HG03442 (cell line): ENCODE results near the gene UCHL3.
"Not testable (repeated sequence)": the region's sequence is repeated elsewhere in the genome, so short reads cannot be mapped to it uniquely, and the experiment has no call there.

Experiments used
- ATAC-seq: cut with Tn5 transposase; IDR thresholded peaks from one replicate; pipeline ENCODE4 v1.9.1; 2021; ENCODE audit warnings: mild to moderate bottlenecking, moderate library complexity; ENCODE audit not compliant: unreplicated experiment

UCHL3 gene

DNA sequence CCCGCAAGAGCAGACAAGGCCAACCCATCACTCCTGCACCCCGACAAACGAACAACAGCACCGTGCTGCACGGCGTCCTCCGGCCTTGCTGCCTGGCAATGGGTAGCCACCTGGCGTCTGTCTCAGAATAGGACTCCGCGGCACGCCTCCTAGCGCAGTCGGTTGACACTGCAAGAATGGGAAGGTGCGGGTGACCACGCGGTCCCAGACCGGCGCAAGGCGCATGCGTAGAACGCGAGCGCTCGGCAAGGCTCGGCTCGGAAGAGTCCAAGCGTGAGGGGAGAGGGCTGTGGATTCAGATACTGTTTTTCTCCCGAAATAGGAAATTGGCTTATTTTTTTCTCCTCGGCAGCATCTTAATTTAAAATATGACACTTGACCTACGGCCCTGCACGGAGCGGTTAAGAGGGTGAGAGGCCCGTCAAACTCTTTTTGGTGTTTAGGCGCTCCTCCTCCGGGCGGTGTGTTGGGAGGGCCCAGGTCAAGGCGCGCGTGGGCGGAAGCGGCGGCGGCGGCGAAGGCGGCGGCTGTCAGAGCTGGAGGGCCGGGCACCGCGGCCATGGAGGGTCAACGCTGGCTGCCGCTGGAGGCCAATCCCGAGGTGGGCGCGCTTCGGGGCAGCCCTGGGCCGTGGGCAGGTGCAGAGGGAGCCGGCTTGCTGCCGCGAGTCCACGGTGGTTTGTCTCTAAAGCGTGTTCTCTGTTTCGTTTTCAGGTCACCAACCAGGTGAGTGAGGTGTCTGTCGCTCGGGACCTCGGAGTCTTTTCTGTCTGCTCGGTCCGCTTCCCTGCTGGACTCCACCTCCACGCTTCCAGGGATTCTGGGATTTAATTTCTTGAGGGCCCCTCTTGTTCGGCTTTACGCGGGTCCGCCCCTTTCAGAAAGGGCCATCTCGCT is at the start of gene UCHL3:
UCHL3 (plus strand) TSS at position 530 of the 897 bp plus-strand sequence; CDS start at position 560, 30 bp downstream.
- ATAC-seq: peak; percentile 98

DNA sequence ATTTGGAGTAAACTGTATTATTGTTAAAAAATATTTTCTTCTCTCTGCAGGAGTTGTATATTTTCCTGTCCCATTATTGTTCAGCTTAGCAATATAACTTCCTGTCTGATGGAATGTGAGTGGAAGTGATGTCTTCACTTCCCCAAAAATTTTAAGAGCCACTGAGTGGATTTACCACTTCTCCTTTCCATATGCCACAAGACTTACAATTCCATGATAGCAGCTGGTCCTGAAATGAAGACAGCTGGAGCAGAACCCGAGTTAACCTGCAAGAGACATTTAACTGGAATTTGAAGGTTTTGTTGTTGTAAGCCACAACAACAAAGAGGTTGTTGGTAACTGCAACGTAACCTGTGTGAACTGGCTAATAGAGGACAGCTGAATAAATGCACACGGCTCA is 44.3 kb upstream of the UCHL3 start:
- ATAC-seq: peak; percentile 5

DNA sequence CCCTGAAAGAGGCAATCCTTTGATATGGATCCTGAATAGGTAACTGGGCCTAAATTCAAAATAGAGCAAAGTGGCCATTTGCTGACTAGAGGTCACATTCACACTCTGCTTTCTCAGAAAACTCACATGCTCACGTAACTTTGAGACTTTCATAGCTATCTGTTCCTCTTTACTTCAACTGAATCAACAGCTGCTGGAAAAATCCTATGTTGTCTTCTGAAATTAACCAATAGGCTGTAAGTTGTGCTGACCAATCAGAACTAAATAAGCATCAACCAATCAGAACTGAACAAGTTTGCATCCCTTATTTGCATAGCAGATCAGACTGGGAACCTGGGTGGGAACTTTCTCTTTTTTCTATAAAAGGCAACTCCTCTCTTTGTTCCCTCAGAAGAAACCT is 43.6 kb upstream of the UCHL3 start:
- ATAC-seq: no peak

DNA sequence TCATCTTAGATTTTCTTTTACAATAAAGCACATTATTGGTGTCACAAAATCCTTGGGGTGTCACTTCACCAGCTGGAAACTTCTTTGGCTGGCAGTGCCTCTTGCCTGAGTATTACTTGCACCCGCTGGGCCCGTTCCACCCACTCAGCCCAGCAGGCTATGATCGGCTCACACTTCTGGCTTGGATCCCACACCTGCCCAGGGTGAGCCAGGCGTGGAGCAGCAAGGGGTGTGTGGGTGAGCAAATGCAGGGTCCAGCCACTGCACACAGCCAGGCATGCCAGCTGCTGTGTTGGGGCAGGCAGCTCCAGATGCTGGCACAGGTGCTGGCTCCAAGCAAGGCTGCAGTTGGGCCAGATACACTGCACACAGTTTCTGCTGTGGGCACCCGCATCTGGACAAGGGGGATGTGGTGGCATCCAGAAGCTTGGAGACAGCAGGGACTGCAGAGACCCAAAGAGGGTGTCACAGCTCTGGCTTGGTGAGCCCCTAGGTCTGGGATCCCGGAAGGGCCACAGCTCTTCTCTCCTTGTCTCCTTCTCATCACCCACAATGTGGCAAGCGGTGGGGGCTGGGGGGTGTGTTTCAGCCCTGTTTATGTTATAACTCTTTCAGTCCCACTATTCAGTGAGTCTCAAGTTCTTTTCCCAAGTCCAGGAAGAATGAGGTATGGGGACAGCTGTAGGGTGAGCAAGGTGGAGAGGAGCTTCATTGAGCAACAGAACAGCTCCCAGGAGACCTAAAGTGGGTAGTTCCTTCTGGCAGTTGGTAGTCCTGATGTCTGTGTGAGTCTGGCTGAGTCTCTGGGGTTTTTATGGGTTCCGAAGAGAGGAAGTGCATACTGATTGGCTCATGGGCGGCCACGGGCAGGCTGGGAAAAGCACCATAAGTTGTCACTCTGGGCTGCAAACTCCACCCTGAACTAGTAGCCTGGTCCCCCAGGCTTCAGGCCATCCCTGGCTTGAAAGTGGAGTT is 42.3 kb upstream of the UCHL3 start:
- peak; percentile 28 for ATAC-seq

DNA sequence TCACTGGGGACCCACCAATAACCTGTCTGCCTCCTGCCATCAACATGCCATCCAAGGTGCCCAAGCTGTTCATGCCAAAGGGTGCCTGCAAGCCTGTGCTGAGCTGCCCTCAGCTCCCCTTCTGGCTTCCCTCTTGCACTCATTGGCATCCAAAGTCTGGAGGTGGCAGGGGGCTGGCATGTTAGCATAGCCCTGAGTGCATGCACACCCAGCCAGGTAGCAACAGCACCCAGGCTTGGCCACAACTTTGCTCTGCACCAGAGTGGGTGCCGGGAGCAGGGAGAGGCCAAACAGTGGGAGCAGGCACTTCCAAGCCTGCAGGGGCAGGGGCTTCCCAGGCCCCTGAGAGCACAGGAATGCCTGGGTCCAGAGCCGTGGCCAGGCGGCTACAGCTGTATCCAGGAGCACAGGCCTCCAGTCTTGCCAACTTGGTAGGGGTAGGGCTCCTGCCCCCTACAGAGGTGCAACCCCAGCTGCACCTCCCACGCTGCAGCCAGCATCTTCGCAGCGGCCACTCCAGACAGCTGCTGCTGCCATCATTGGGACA is 41.5 kb upstream of the UCHL3 start:
- no peak for ATAC-seq

DNA sequence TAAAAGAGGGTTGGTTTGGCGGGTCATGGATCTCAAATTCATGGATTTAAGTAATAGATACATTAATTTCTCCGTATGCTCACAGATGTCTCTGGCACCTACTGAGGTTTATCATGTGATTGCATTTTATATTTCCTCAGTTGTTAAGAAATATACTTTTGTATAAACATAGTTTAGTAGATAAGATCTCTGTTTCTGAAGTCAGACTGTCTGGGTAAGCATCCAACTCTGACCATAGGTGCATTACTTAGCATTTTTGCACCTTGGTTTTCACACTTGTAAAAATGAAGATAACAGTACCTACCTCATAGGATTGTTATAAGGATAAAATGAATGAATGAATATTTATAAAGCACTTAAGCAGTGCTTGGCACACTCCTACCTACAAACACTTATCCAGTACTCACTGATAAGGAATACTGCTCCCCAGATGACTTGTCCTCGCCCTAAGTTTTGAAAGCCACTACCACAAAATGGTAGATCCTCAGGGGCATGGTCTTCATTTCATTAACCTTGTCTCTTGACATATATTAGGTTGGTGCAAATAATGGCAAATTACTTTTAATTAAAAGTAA is 38.5 kb upstream of the UCHL3 start:
- ATAC-seq: no peak

DNA sequence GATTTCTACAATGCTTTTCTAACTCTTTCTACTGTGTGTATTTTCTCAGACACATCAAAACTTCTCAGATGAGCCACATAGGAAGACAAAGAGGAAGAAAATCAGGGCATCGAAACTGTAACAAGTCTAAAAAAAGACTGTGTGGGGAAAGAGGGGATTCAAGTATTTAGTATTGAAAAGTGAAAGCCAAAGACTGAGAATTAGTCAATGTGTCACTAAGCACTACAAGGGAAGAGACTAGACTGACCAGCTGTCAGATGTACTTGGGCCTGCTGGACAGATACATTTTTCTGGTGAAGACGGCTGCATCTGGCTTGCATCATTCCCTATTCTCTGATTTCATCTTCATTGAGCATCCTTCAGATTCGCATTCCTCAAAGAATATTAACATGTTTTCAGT is 37.3 kb upstream of the UCHL3 start:
- peak; percentile 90 for ATAC-seq

DNA sequence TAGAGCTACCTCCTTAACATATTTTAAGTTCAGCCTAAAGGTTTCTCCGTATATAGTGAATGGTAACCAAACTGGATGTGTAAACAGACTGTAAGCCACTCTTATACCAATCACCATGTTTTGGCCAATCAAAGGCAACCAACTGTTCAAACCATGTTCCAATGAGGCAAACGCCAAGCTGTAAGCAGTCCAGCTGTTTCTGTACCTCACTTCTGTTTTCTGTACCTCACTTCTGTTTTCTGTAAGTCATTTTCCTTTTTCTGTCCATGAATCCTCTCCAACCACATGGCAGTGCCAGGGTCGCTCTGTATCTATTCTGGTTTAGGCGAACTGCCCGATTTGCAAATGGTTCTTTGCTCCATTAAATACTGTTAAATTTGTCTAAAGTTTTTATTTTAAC is 36.3 kb upstream of the UCHL3 start:
- ATAC-seq: no peak

DNA sequence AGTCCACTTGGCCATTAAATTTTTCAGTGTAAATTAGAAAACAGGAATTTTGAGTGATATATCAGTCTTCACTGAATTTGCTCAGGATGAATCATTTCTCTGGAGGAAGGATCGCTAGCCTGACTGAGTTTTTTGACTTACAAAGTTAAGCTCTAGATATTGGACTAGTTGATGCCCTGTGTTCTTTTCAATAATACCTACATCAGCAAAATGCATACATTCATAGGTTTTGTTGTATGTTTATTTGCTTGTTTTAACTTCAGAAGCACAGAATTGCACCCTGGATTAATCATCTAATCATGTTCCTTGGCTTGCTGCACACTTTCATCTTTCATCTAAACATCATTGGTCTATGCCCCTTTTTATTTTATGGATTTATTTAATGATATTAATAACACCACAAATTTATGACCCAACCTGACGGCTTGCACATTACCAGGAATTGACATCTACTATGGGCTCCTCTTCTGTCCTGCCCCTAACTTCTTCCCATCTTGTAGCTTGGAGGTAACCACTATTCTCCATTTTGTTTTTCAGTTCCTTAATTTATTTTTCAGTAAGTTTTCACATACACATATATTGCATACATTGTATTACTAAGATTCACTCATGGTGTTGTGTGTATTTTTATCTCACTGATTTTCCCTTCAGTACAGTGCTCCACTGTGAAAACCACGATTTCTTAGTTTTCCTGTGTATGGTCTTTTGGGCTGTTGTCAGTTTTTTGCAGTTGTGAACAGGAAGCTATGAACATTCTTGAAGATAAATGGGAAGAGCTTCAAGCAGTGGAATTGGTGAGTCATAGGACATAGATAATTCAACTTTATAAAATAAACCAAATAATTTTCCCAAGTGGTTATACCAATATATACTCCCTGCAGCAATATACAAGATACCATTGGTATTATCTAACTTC is 35.3 kb upstream of the UCHL3 start:
- peak; percentile 26 for ATAC-seq

DNA sequence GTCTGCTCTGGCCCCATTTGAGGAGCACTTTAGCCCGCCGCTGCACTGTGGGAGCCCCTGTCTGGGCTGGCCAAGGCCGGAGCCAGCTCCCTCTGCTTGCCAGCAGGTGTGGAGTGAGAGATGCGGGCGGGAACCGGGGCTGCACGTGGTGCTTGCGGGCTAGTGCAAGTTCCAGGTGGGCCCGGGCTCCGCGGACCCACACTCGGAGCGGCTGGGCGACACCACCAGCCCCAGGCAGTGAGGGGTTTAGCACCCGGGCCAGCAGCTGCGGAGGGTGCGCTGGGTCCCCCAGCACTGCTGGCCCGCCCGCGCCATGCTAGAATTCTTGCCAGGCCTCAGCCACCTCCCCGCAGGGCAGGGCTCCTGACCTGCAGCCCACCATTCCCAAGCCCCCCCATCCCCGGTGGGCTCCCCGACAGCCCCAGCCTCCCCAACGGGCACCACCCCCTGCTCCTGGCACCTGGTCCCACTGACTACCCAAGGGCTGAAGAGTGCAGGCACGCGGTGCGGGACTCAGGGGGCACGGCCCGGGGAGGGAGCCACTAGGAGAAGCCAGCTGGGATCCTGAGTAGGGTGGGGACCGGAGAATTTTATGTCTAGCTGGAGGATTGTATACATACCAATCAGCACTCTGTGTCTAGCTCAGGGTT is 31.0 kb upstream of the UCHL3 start:
- no peak for ATAC-seq

DNA sequence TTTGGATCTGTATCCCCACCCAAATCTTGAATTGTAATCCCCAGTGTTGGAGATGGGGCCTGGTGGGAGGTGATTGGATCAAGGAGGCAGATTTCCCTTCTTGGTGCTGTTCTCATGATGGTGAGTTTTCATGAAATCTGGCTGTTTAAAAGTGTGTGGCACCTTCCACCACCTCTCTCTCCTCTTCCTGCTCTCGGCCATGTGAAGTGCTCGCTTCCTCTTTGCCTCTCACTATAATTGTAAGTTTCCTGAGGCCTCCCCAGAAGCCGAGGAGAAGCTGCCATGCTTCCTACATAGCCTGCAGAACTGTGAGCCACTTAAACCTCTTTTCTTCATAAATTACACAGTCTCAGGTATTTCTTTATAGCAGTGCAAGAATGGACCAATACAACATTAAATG is 27.6 kb upstream of the UCHL3 start:
- no peak for ATAC-seq

DNA sequence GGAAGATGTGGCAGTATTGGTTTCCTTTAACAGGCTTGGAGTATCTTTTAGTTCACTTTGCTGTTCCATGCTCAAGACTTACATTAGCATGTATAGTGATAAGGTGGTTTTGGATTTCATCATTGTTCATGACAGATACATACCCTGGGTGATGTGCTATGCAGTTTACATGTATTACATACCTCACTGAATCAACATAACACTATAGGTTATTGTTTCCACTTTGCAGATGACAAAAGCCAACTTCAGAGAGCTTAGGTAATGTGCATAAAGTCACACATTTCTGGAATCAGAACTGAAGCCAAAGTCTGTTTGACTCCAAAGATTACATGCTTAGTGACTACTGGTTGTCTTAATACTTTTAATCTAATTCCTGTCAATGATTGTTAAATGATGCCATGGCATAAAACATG is 19.0 kb upstream of the UCHL3 start:
- no peak for ATAC-seq

DNA sequence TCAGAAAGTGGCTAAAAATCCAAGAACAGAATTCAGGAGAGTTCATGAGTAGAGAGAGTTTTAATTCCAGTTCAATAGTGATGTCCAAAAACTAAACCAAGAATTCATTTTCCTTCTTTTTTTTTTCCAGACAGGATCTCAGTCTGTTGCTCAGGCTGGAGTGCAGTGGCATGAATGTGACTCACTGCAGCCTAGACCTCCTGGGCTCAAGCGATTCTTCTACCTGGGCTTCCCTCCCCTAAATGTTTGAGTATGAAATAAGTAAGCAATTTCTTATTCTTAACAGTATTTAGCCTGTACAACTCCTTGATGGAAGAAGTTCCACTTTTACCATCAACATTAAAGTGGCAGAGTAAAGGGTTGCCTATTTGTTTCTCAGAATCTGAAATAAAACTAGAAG is 15.7 kb upstream of the UCHL3 start:
- no peak for ATAC-seq

DNA sequence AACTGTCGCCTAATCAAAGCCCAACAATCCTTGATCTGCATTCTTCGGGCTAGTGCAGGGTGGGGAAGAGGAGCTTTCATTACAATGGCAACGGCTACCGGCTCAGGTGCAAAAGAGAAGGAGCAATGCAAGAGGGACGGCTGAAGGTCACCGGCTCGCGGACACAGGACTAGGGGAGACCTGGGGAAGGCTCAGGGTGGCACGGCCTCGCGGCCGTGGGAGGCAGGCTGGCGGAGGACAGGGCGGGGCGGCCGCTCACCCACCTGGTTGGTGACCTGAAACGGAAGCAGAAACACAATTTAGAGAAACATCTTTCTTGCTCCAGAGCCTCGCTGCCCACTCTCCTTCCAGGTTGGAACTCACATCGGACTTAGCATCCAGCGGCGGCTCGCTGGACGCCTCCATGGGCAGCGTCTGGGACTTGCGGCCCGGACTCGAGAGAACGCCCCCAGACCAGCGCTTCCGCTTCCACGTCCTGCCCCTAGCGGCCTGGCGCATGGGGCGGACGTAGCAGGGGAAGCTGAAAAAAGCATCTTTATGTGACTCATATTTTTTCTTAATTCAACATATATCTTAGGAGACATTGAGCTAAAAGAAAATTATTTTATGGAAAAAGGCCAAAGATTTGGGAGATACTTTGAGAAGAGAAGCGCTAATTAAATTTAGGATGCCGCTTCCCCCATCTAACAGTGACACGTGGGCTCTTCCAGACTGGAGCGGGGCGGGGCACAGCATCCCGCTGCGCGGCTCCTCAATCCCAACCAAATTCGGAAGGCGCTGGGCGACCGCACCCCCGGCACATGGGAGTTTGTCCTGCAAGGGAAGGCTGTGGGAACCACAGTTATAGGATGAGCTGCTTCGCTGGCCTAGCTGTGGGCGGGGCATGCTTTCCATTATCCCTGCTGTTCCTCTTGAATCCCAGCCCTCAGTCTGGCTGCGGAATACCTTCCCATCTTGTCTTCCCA is 11.9 kb upstream of the UCHL3 start, which contains the start of gene COMMD6:
COMMD6 (minus strand) TSS at position 441 of the 965 bp plus-strand sequence; CDS start at position 405, 36 bp downstream.
- peak; percentile 97 for ATAC-seq

DNA sequence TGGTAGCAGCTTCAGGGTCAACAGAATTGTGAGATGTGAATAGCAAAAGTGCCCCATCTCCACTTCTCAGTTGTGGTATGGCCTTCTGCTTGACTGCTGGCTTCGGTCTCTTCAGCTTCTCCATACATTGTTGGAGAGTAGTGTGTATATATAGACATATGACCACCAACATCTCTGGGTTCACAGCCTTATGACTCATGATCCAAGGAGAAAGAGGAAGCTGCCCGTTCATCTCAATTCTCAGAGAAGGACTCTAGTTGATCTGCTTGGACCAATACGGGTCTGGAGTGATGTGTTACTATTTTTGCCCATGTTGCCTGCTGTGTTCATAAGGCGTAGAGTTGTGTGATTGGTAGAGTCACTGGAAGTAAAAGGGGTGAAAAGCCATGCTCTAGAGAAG is 8.3 kb upstream of the UCHL3 start:
- ATAC-seq: peak; percentile 24

DNA sequence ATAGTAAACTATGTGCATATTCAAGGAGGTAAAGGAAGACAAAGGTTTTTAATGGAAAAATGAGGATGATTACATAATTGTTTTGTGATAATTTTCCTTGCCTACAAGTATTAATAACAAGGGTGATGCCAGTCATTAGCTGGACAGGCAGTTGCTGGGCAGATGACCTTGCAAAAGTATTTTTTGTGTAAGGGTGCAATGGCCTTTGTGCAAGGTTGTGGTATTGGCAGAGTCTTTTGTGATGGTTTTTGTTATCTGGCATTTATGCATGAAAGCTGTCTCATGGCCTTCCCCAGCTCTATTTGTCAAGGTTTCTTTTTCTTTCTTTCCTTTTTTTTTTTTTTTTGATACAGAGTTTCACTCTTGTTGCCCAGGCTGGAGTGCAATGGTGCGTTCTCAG is 7.6 kb upstream of the UCHL3 start:
- no peak for ATAC-seq

DNA sequence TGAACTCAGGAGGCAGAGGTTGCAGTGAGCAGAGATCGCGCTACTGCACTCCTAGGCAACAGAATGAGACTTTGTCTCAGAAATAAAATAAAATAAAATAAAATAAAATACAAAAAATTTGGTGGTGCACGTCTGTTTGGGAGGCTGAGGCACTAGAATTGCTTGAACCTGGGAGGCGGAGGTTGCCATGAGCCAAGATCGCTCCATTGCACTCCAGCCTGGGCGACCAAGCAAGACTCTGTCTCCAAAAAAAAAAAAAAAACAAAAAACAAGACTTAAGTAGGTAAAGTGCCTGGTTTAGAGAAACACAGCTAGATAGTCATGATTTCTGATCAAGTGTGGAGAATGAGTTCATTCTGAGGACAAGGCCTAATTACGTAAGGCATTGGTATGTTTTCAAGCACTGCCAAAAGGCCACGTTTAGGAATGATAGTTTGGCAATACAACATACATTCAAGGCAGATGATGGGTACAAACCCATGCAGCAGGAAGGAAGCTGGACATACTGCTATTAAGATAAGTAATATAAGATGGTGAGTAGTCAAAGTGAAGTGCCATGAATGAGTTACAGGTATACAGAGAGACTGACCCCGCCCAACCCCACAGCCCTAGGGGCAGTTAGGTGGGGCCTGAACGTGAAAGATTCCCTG is 4.8 kb upstream of the UCHL3 start:
- no peak for ATAC-seq

DNA sequence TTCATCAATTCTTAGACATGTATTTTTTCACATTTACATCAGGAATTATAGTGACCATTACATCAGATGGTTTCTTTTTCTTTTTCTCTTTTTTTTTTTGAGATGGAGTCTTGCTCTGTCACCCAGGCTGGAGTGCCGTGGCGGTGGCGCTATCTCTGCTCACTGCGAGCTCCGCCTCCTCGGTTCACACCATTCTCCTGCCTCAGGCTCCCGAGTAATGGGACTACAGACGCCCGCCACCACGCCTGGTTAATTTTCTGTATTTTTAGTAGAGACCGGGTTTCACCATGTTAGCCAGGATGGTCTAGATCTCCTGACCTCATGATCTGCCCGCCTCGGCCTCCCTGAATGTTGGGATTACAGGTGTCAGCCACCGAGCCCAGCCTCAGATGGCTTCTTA is 4.2 kb upstream of the UCHL3 start:
- not testable (repeated sequence) for ATAC-seq
